Karpas-422 (cell line): ENCODE measurements around the gene PACC1. TPM values are rescaled to one million over a fixed set of nuclear protein-coding genes. Genes with fewer than 3 reads are reported as not detected.

ENCODE experiments used
- DNase-seq: peaks from one replicate; pipeline ENCODE4 v3.0.0-alpha.2; 2015
- H2AFZ ChIP-seq: fragments of 200-600 bp; sonication (generic); 2 replicates; pipeline ENCODE4 v1.6.1; 2014; ENCODE audit warnings: antibody characterized with exemption, low read length, mixed read lengths
- H3K27ac ChIP-seq: fragments of 200-600 bp; sonication (generic); 2 replicates; pipeline ENCODE4 v1.5.1; 2014; ENCODE audit warnings: mild to moderate bottlenecking, low read length, moderate library complexity
- H3K27me3 ChIP-seq: fragments of 200-600 bp; sonication (generic); 2 replicates; pipeline ENCODE4 v1.6.1; 2014; ENCODE audit warnings: low read length, mixed read lengths
- H3K36me3 ChIP-seq: fragments of 200-600 bp; sonication (generic); 2 replicates; pipeline ENCODE4 v1.6.1; 2014; ENCODE audit warnings: low read length, mixed read lengths; ENCODE audit not compliant: insufficient read depth
- H3K4me1 ChIP-seq: fragments of 200-600 bp; sonication (generic); 2 replicates; pipeline ENCODE4 v1.6.1; 2014; ENCODE audit warnings: mild to moderate bottlenecking, low read length, mixed read lengths
- H3K4me2 ChIP-seq: fragments of 200-600 bp; sonication (generic); 2 replicates; pipeline ENCODE4 v1.6.1; 2014; ENCODE audit warnings: low read length, low read depth, mild to moderate bottlenecking; ENCODE audit not compliant: poor library complexity, severe bottlenecking
- H3K4me3 ChIP-seq: fragments of 200-600 bp; sonication (generic); 2 replicates; pipeline ENCODE4 v1.5.1; 2014; ENCODE audit warnings: mild to moderate bottlenecking, antibody characterized with exemption, low read length, mixed read lengths
- H3K79me2 ChIP-seq: fragments of 200-600 bp; sonication (generic); 2 replicates; pipeline ENCODE4 v1.6.1; 2014; ENCODE audit warnings: mild to moderate bottlenecking, low read length, mixed read lengths
- H3K9ac ChIP-seq: fragments of 200-600 bp; sonication (generic); 2 replicates; pipeline ENCODE4 v1.6.0; 2014; ENCODE audit warnings: low read length
- H3K9me2 ChIP-seq: fragments of 200-600 bp; sonication (generic), shearing (Covaris generic); replicated peaks from 2 replicates; pipeline ENCODE4 v1.6.0; 2014; ENCODE audit warnings: mild to moderate bottlenecking, low read length, moderate library complexity; ENCODE audit not compliant: insufficient read depth
- H3K9me3 ChIP-seq: fragments of 300-700, 200-600 bp; sonication (generic); 2 replicates; pipeline ENCODE4 v1.6.1; 2014; ENCODE audit warnings: low read length, mixed read lengths
- H4K20me1 ChIP-seq: fragments of 200-600 bp; sonication (generic); 2 replicates; pipeline ENCODE4 v1.6.1; 2014; ENCODE audit warnings: mild to moderate bottlenecking, antibody characterized with exemption, low read length, low read depth; ENCODE audit not compliant: insufficient read depth
- total RNA-seq: library from RNA; depleted of rRNA; stranded (reverse); fragments of >200 nt; shearing (Covaris generic); gene quantifications from 2 replicates; pipeline ENCODE4 v1.2.3, GENCODE V29; 2014; ENCODE audit warnings: low replicate concordance

PACC1 gene
- total RNA-seq, 1 experiment from 2014 or later, result 17.9 TPM

GRCh38 chr1:212447478-212447877 is 32.8 kb upstream of the PACC1 start:
- Histone ChIP-seq H3K9me3 (no peaks in the 10 kb centered on the region), H3K79me2 (no peaks in the 10 kb centered on the region; the same call in 1 of the 2 replicates), H3K9ac (no peak overlapping the region), H3K27ac (0 out of 2 replicates have a peak overlapping the region, but pooled peaks have one; percentile 31), H4K20me1 (no peaks in the 10 kb centered on the region), H3K4me2 (no peak overlapping the region), H3K4me3 (no peak overlapping the region), H3K36me3 (peaks cover 4% of the 10 kb centered on the region; the same call in 1 of the 2 replicates), H2AFZ (no peak overlapping the region), H3K27me3 (no peaks in the 10 kb centered on the region), H3K9me2 (no peaks in the 10 kb centered on the region), H3K4me1 (peaks cover 36% of the 10 kb centered on the region)
- DNase-seq, result no peak

GRCh38 chr1:212446333-212446732 is 31.6 kb upstream of the PACC1 start:
- Histone ChIP-seq H3K9me2 (no peaks in the 10 kb centered on the region), H3K4me1 (peaks cover 30% of the 10 kb centered on the region), H2AFZ (no peak overlapping the region), H3K27me3 (no peaks in the 10 kb centered on the region), H4K20me1 (no peaks in the 10 kb centered on the region), H3K27ac (no peak overlapping the region), H3K9me3 (no peaks in the 10 kb centered on the region), H3K4me3 (no peak overlapping the region), H3K9ac (no peak overlapping the region), H3K79me2 (peaks cover 11% of the 10 kb centered on the region), H3K36me3 (peaks cover 4% of the 10 kb centered on the region; the same call in 1 of the 2 replicates), H3K4me2 (no peak overlapping the region)
- DNase-seq, result no peak

- Histone ChIP-seq H3K27me3 (no peaks in the 10 kb centered on the region), H3K79me2 (peaks cover 42% of the 10 kb centered on the region), H3K4me3 (no peak overlapping the region), H3K9me2 (no peaks in the 10 kb centered on the region), H3K4me1 (peaks cover 3% of the 10 kb centered on the region), H3K9me3 (no peaks in the 10 kb centered on the region), H3K27ac (no peak overlapping the region), H2AFZ (no peak overlapping the region), H4K20me1 (no peaks in the 10 kb centered on the region), H3K36me3 (peaks cover 4% of the 10 kb centered on the region; the same call in 1 of the 2 replicates), H3K4me2 (no peak overlapping the region), H3K9ac (no peak overlapping the region)
- DNase-seq, result no peak
Observed at GRCh38 chr1:212442408-212442807, 27.7 kb upstream of the PACC1 start.

- Histone ChIP-seq H3K4me3 (no peak overlapping the region), H4K20me1 (no peaks in the 10 kb centered on the region), H3K27ac (no peak overlapping the region), H3K79me2 (peaks cover 62% of the 10 kb centered on the region), H2AFZ (no peak overlapping the region), H3K4me2 (no peak overlapping the region), H3K9me3 (no peaks in the 10 kb centered on the region), H3K27me3 (no peaks in the 10 kb centered on the region), H3K36me3 (peaks cover 4% of the 10 kb centered on the region; the same call in 1 of the 2 replicates), H3K9ac (no peak overlapping the region), H3K9me2 (no peaks in the 10 kb centered on the region), H3K4me1 (no peaks in the 10 kb centered on the region)
- no peak for DNase-seq
Observed at GRCh38 chr1:212440419-212440818, 25.7 kb upstream of the PACC1 start.

- H3K27ac ChIP-seq, result no peak overlapping the region
- no peaks in the 10 kb centered on the region for H3K36me3 ChIP-seq
- H3K4me3 ChIP-seq, result no peak overlapping the region
- H3K4me1 ChIP-seq, result peaks cover 10% of the 10 kb centered on the region
- no peaks in the 10 kb centered on the region for H3K9me2 ChIP-seq
- peaks cover 78% of the 10 kb centered on the region for H3K79me2 ChIP-seq
- no peak overlapping the region for H2AFZ ChIP-seq
- no peaks in the 10 kb centered on the region for H4K20me1 ChIP-seq
- no peak overlapping the region for H3K4me2 ChIP-seq
- no peaks in the 10 kb centered on the region for H3K9me3 ChIP-seq
- H3K27me3 ChIP-seq, result no peaks in the 10 kb centered on the region
- no peak for DNase-seq
- no peak overlapping the region for H3K9ac ChIP-seq
Observed at GRCh38 chr1:212438831-212439237, 24.1 kb upstream of the PACC1 start.

GRCh38 chr1:212437179-212437798 is 22.6 kb upstream of the PACC1 start:
- no peak for DNase-seq
- no peaks in the 10 kb centered on the region for H3K9me2 ChIP-seq

GRCh38 chr1:212434992-212435391 is 20.3 kb upstream of the PACC1 start:
- Histone ChIP-seq H3K27me3 (no peaks in the 10 kb centered on the region), H2AFZ (no peak overlapping the region), H3K9me3 (no peaks in the 10 kb centered on the region), H3K4me1 (peaks cover 22% of the 10 kb centered on the region), H3K79me2 (peaks cover 62% of the 10 kb centered on the region), H3K4me2 (peak overlapping the region; percentile 79), H4K20me1 (no peaks in the 10 kb centered on the region), H3K36me3 (no peaks in the 10 kb centered on the region), H3K9ac (no peak overlapping the region), H3K9me2 (no peaks in the 10 kb centered on the region), H3K4me3 (no peak overlapping the region; the same call in 1 of the 2 replicates), H3K27ac (no peak overlapping the region)
- DNase-seq, result no peak

More at GRCh38 chr1:212437179-212437798, 22.6 kb upstream of the PACC1 start:
- Histone ChIP-seq H2AFZ (no peak overlapping the region), H3K9me3 (no peaks in the 10 kb centered on the region), H3K79me2 (peaks cover 85% of the 10 kb centered on the region), H3K4me3 (no peak overlapping the region), H3K4me1 (peaks cover 16% of the 10 kb centered on the region), H3K27ac (no peak overlapping the region), H3K4me2 (no peak overlapping the region), H4K20me1 (no peaks in the 10 kb centered on the region), H3K9ac (no peak overlapping the region), H3K27me3 (no peaks in the 10 kb centered on the region), H3K36me3 (no peaks in the 10 kb centered on the region)

GRCh38 chr1:212433577-212434462 is 19.1 kb upstream of the PACC1 start:
- Histone ChIP-seq H3K9me3 (no peaks in the 10 kb centered on the region), H3K9ac (peak overlapping the region; percentile 86), H3K4me3 (peak overlapping the region; percentile 96), H3K27me3 (no peaks in the 10 kb centered on the region), H4K20me1 (no peaks in the 10 kb centered on the region), H2AFZ (peak overlapping the region; percentile 73; the same call in 1 of the 2 replicates), H3K9me2 (no peaks in the 10 kb centered on the region), H3K4me2 (peak overlapping the region; percentile 79), H3K4me1 (peaks cover 22% of the 10 kb centered on the region), H3K79me2 (peaks cover 57% of the 10 kb centered on the region), H3K27ac (peak overlapping the region; percentile 34; the same call in 1 of the 2 replicates), H3K36me3 (no peaks in the 10 kb centered on the region)
- no peak for DNase-seq
